Epithelial cell of esophagus (primary cell): ENCODE data around the gene PLXNA2.

Source experiments
- DNase-seq: peaks from one replicate; pipeline ENCODE4 v3.0.0; 2010; ENCODE audit warnings: low read depth
- H3K4me3 ChIP-seq: 2 replicates; pipeline ENCODE4 v1.5.1; 2011; ENCODE audit warnings: mild to moderate bottlenecking, low read length, control low read depth
- CTCF ChIP-seq: IDR thresholded peaks from 2 replicates; pipeline ENCODE4 v1.5.1; 2011; ENCODE audit warnings: low read depth, mild to moderate bottlenecking, low read length, control low read depth, inconsistent platforms; ENCODE audit not compliant: insufficient read depth; ENCODE audit errors: missing control alignments

The PLXNA2 gene

DNA sequence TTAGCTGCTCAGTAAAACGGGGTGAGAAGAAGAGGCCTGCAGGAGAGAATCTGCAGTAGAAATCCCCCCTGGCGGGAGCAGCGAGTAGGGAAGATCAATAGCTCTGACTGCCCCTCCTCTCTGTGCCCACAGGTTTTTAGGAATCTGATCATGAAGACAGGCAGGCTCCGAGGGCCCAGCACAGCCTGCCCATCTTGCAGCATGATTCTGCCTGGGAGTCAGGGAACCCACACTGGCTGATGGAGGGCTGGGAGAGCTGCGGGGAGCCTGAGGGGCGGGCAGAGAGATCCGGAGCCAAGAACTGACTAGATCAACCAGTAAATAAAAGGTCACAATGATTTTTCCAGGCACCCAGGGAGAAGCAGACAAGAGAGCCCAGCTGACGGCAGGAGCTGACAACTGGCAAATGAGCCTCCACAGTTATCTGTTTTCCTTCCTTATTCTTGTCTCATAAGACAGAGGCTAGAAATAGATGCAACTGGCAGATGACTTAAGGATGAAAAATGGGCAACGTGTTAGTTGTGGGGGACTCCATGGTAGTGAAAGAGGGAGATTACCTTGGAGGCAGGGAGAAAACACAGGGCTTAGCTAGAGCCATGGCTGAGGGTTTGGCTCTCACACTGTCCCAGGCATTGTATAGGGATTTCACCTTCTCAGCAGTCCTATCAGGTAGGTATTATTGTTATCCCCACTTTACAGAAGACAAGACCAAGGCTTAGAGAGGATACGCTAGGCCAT lies 116.2 kb downstream of the PLXNA2 start:
- H3K4me3 ChIP-seq = no peak overlapping the region
- no peak for DNase-seq
- no peak for TF ChIP-seq CTCF

DNA sequence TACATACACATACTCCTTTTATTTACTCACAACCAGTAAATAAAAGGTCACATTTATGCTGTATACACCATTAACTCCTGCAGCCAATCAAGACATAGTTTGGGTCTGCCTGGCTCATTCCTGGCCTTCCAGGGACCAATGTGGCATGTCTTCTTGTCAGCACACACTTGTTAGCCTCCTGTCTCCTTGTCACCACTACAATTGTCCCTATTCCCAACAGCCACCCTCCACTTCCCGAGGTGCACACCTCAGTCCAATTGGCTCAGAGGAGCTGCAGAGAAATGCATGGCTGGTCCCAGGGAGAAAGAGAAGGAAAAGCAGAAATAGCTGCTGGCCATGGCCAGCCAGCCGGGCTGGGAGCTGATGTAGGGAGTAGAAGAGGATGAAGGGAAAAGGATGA lies 116.9 kb downstream of the PLXNA2 start:
- no peak overlapping the region for H3K4me3 ChIP-seq
- no peak for DNase-seq
- TF ChIP-seq CTCF = no peak

- TF ChIP-seq CTCF = no peak
- no peak overlapping the region for H3K4me3 ChIP-seq
- no peak for DNase-seq
Measured at GRCh38 chr1:208126108-208126507, 118.1 kb downstream of the PLXNA2 start.

- no peak for DNase-seq
- TF ChIP-seq CTCF = no peak
- H3K4me3 ChIP-seq = no peak overlapping the region
Measured at GRCh38 chr1:208122612-208123358, 121.4 kb downstream of the PLXNA2 start.

DNA sequence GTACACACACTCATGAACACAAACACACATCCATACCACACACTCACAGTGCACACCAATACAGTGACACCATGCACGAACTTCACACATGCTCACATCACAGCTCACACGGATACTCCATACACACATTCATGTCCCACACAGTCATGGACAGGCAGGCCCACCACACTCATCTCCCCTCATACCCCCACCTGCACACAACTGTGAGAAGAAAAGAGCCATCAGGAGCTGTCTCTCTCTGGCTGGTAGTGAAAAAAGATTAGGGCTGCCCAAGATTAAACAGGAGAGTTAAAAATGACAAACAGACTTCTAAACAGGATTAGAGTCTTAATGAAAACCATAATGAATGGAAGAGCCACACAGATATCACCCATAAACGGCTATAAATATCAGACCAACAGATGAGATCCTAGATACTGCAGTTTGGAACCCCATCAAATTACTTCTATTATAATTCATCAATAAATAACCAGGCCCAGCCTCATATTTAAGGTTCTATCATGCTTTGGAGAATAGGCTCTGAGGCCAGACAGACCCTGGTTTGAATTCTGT lies 122.3 kb downstream of the PLXNA2 start:
- TF ChIP-seq CTCF = no peak
- DNase-seq = no peak
- no peak overlapping the region for H3K4me3 ChIP-seq

DNA sequence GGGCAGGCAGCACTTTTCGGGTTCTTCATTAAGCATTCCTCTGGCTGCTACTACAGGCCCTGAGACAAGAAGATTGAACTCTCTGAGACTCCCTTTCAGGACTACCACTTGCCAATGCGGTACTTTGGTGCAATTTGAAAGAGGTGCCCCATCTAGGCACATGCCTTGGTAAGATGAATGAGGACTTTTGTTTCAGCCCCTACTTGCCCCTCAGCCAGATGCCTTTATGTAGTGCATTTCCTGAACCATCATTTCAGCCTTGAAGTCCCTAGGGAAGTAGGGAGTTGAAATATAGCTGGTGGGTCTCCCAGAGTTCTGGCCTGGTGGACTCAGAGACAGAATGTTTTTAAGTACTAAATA lies 123.8 kb downstream of the PLXNA2 start:
- H3K4me3 ChIP-seq = no peak overlapping the region
- TF ChIP-seq CTCF = no peak
- no peak for DNase-seq
